Ishikawa (cell line): ENCODE measurements around the gene FOXN3.

Experiments
- CEBPB ChIP-seq: IDR thresholded peaks from 2 replicates; pipeline ENCODE4 v1.6.1; 2012
- EGR1 ChIP-seq: IDR thresholded peaks from 2 replicates; pipeline ENCODE4 v1.6.1; 2012
- EP300 ChIP-seq: IDR thresholded peaks from 2 replicates; pipeline ENCODE4 v1.6.1; 2012; ENCODE audit warnings: borderline replicate concordance
- FOXM1 ChIP-seq: IDR thresholded peaks from 2 replicates; pipeline ENCODE4 v1.6.1; 2012; ENCODE audit warnings: low read depth, borderline replicate concordance
- NFIC ChIP-seq: IDR thresholded peaks from 2 replicates; pipeline ENCODE4 v1.6.1; 2012
- RAD21 ChIP-seq: IDR thresholded peaks from 2 replicates; pipeline ENCODE4 v1.6.1; 2012; ENCODE audit warnings: low read depth
- REST ChIP-seq: IDR thresholded peaks from 2 replicates; pipeline ENCODE4 v1.6.1; 2012; ENCODE audit warnings: low read depth, mild to moderate bottlenecking
- YY1 ChIP-seq: IDR thresholded peaks from 2 replicates; pipeline ENCODE4 v1.6.1; 2012; ENCODE audit warnings: low read depth
- ZBTB7A ChIP-seq: IDR thresholded peaks from 2 replicates; pipeline ENCODE4 v1.6.1; 2012; ENCODE audit warnings: low read depth
- TF ChIP-seq, protein P1 (sequence below): IDR thresholded peaks from 2 replicates; pipeline ENCODE4 v1.6.1; 2012
- TF ChIP-seq, protein P2 (sequence below): IDR thresholded peaks from 2 replicates; pipeline ENCODE4 v1.6.1; 2012

DNA sequence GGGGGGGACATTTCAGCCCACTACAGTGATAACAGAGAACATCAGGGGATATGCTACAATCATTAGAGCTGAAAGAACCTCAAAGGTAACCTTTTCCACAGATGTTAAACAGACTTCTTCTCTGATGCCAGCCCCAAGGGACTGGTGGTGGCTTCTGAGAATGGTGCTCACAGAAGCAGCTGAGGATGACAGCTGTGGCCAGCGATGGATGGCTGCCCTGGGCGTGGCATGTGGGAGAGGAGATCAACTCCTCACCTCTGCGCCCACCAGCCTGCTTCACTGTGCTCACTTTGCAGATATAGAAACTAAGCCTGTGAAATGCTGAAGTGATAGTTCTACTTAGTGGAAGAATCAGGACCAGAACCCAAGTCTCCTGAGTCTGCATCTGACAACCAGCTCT lies 33.0 kb downstream of the FOXN3 start:
- TF ChIP-seq, protein P1, sequence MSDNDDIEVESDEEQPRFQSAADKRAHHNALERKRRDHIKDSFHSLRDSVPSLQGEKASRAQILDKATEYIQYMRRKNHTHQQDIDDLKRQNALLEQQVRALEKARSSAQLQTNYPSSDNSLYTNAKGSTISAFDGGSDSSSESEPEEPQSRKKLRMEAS: no peak
- no peak for TF ChIP-seq EP300
- TF ChIP-seq, protein P2, sequence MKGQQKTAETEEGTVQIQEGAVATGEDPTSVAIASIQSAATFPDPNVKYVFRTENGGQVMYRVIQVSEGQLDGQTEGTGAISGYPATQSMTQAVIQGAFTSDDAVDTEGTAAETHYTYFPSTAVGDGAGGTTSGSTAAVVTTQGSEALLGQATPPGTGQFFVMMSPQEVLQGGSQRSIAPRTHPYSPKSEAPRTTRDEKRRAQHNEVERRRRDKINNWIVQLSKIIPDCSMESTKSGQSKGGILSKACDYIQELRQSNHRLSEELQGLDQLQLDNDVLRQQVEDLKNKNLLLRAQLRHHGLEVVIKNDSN: no peak
- TF ChIP-seq YY1: no peak
- no peak for TF ChIP-seq NFIC
- no peak for TF ChIP-seq CEBPB
- no peak for TF ChIP-seq FOXM1
- TF ChIP-seq RAD21: no peak
- TF ChIP-seq EGR1: no peak
- no peak for TF ChIP-seq ZBTB7A
- no peak for TF ChIP-seq REST
